LHCN-M2 (cell line): ENCODE measurements around the gene WDR5. TPM values are rescaled to one million over a fixed set of nuclear protein-coding genes. Genes with fewer than 3 reads are reported as not detected.
A peak's percentile ranks its signal among the peaks of the same experiment; 100 is the strongest.

Experiments used
- DNase-seq: peaks from one replicate; pipeline ENCODE4 v3.0.0-alpha.2; 2012; ENCODE audit warnings: low read depth
- total RNA-seq: library from RNA; depleted of rRNA; stranded (reverse); fragments of >200 nt; gene quantifications from 2 replicates; pipeline ENCODE4 v1.2.3, GENCODE V29; 2014

WDR5 gene
- total RNA-seq, 1 experiment from 2014 or later = 38.6 TPM

GRCh38 chr9:134131471-134132207 is 4.2 kb upstream of the WDR5 start:
- DNase-seq = no peak

DNA sequence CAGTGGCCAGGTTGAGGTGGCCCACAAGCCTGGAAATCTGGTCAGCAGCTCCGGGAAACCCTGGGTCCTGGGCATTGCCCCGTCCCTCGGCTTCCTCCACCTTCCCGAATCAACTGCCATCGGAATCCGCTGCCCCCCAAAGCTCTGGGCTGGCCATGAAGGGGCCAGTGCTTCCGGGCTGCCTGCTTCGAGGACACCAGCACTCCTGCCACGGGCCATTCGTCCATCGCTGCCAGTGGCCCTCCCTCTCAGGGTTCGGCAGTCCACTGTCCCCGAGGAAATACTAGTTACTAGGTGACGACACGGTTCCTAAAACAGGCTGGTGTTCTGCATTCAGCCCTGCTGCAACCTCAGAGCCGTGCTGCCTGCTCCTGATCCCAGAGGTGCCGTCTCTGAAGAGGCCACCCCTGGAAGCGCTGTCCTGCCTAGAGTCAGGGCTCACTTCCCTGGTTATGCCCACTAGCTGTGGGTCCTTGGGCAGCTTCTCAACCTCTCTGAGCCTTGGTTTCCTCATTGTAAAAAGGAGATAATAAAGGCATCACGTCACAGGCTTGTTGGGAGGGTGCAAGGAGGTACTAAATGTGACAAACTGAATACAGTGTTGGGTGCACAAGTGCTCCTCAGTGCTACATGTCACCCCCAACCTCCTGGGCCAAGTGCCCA is 3.5 kb upstream of the WDR5 start:
- no peak for DNase-seq

DNA sequence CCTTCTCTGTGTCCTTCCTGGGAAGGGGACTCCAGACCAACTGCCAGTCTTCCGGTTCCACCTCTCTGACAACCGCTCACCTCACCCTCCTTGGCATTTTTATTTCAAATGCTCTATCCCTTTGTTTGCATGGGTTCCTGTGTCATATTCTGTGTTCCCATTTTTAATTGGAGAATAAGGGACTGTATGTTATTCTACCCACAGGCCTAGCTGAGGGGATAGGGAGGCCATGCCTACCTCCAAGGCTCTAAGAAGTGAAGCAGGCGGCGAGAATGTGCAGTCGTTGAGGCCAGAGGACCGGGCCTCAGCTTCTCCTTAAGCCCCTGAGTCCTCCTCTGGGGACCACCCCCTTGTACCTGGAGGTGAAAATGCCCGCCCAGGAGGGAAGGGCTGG is 936 bp upstream of the WDR5 start:
- DNase-seq = no peak

DNA sequence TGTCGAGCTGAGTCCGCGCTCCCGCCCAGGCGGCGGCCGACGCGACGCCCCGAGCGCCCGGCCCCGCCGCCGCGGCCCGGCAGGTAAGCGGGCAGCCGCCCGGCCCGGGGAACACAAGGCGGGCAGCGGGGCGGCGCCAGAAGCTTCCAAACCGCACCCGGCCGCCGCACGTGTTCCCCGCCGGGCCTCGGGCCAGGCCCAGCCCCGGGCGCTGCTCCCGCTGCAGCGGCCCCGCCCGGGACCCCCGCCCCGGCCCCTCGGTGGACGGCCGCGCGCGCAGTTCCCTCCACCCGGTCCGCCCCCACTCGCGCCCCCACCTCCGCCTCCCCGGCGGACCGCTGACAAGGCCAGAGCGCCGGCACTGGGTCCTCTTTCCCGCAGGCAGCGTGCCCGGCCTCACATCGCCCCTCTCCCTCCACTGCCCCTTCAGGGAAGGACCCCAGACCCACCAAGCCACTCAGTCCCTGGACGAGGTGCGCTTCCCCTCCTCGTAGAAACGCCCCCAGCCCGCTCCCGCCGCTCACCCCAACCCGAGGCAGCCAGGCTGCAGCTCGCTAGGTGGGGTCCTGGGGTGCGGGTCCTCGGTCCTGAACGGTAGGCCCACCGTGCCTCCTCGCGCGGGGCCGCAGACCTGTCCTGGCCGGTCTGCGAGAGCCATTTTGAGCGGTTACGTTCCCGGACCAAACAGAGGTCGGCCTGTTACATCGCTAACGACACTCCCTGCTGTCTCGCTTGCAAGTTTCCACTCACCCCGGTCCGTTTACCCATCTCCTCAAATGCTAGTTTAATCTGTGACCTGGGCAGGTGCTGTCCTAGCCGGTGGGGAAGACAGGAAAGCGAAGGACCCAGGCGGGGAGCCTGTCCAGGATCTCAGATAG is 475 bp downstream of the WDR5 start:
- no peak for DNase-seq

- no peak for DNase-seq
Observed at GRCh38 chr9:134136996-134137299, 1.1 kb downstream of the WDR5 start.

GRCh38 chr9:134138292-134138691 is 2.4 kb downstream of the WDR5 start:
- DNase-seq = no peak

DNA sequence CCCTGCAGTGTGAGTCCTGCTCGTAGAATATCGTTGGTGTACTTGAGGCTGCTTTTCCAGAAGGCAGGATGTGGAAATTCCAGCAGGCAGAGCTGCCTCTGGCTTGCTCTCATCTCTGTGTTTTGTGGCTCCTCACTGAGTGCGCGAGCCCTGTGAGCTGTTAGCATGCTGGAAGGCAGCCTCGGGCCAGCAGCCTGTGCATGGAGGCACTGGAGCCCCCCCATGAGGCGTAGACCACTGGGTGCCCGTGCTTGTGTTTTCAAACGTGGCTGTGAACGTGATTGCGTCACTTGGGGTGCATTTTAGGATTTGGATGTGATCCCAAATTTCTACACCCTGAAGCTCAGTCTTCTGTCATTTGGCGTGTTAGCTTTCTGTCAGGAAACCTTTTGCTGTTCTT is 3.2 kb downstream of the WDR5 start:
- no peak for DNase-seq

DNA sequence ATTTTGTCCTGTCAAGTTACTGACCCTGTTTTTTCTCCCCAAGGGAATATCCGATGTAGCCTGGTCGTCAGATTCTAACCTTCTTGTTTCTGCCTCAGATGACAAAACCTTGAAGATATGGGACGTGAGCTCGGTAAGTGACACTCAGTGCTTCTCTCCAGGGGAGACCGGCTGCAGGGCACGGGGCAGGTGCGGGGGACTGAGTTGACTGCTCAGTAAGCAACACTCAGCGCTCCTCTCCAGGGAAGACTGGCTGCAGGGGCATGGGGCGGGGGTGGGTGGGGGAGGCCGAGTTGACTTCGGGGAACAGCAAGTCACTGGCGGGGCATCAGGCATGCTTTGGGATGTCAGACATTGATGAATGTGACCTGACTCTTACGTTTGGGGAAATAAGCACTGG is 6.0 kb downstream of the WDR5 start:
- DNase-seq = no peak

DNA sequence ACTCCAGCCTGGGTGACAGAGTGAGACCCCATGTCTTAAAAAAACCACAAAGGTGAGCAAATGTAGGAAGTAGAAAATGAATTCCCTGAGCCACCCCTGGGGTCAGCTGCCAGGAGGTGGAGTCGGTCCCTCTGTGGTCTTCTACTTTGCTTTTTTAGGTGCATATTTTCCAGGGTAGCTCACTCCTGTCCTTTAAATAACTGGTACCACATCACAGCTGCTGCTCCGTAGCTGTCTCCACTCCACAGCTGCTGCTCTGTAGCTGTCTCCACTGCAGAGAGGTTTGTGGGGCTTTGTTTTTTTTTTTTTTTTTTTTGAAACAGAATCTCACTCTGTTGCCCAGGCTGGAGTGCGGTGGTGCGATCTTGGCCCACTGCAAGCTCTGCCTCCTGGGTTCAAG is 8.9 kb downstream of the WDR5 start:
- peak; percentile 92 for DNase-seq

DNA sequence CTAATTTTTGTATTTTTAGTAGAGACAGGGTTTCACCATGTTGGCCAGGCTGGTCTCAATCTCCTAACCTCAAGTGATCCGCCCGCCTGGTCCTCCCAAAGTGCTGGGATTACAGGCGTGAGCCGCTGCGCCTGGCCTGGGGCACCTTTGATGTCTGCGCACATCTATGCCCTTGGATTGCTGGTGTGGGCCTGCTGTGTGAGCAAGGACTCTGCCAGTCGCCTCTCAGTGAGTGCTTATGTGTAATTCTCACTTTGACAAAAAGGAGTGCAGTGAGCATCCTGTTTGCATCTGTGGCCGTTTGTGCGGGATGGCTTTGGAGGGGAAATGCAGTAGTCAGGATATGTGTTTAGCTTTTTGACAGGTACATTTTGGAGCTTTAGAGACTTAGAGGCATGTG is 9.4 kb downstream of the WDR5 start:
- DNase-seq = no peak

- DNase-seq = no peak
Observed at GRCh38 chr9:134146774-134147493, 11.1 kb downstream of the WDR5 start.

DNA sequence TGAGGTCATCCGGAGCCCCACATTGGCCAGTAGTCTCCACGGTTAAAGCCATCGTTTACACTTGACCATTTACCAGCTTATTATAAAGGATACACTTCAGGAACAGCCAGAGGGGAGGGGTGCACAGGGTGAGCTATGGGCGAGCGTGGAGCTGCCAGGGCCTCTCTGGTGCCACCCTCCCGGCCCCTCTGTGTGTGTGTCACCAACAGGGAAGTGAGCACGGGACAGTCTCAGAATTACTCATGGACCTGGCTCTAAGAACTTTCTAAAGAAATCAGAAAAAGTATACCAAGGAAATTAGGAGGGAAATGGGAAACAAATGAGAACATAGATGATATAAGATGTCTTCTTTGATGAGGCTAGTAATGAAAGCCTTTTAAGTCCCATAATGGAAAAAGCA is 13.5 kb downstream of the WDR5 start:
- no peak for DNase-seq

- DNase-seq = no peak
Observed at GRCh38 chr9:134150557-134151214, 14.8 kb downstream of the WDR5 start.

- DNase-seq = no peak
Observed at GRCh38 chr9:134152022-134152448, 16.2 kb downstream of the WDR5 start.

DNA sequence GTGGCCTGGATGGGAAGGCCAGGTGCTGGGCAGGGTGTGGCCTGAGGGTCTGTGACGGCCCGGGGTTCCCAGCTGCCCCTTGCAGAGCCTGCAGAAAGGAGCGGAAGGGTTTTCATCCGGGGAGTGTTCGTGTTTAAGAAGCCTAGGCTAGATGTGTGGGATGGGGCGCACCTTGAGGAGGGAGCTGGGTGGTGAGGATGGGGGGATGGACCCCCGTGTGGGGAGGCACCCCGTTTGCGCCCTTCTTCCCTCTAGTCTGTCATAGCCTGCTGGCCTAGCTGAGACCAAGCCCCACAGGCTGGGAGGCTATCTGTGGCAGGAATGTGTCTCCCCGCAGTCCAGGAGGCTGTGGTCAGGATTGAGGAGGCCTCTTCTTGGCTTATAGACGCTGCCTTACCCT is 16.6 kb downstream of the WDR5 start:
- no peak for DNase-seq

DNA sequence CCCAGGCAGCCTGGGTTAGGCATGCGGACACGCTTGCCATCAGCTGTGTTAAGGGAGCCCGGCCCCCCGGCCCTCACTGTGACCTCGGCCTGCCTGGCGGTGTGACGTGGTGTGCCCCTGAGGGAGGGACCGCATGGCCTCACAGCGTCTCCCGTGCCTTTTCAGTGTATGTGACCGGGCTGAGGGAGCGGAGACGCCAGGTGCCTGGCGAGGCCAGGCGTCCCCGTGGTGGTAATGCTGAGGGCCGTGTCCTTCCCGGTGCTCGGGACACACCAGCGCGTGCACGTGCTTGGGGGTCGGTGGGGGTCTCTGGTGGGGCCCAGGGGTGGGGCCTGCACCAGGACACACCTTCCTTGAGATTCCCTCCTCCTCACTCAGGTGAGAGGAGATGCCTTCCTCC is 17.6 kb downstream of the WDR5 start:
- no peak for DNase-seq

DNA sequence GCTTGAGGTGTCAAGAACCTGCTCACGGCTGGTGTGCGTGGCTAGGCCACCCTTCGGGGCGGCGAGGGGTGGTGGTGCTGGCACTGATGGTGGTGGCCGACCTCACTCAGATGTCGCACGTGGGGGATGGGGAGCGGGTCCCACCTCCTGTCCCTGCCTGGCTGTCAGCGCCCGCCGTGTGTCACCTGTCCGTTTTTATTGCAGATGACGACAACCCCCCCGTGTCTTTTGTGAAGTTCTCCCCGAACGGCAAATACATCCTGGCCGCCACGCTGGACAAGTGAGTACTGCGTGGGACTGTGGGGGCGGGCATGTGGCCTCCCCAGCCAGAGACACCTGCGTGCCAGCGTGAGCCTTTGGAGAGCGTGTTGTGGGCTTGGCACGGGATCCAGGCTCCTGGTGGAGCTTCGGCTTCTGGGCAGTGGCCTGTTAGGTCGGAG is 18.4 kb downstream of the WDR5 start:
- DNase-seq = no peak

GRCh38 chr9:134155812-134156377 is 20.0 kb downstream of the WDR5 start:
- no peak for DNase-seq

DNA sequence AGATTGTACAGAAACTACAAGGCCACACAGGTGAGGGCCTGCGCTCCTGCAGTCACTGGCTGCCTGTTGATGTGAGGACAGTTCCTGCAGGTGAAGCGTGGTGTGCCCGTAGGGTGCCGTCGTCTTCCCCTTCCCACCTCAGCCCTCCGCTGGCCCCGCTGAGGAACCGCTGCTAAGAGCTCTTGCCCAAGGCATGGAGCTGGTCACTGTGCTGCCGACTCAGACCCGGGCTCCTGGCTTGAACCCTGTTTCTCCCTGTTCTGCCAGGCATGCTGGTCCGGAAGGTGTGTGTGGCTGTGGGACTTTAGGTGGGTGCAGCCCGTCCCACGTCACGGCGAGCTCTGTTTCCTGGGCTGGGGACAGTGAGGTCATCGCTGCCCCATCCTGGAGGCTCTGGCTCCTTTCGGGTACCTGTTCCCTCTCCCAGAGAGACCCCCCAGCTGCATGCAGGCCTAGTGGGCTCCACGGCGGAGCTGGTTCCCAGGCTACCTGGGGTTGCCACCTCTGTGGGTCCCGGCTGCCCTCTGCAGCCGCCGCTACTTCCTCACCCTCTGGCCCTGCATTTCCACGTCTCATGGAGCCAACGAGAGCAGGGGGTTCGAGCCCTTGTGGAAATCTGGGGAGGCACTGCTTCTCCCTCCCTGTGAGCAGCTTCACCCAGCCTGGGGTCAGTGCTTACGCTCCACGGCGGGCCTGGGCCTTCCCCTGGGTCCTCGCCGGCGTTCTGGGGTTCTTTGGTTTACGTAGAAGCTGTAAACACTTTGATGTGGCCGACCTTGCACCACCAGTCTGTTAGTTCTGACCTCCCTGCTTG is 20.9 kb downstream of the WDR5 start:
- no peak for DNase-seq

DNA sequence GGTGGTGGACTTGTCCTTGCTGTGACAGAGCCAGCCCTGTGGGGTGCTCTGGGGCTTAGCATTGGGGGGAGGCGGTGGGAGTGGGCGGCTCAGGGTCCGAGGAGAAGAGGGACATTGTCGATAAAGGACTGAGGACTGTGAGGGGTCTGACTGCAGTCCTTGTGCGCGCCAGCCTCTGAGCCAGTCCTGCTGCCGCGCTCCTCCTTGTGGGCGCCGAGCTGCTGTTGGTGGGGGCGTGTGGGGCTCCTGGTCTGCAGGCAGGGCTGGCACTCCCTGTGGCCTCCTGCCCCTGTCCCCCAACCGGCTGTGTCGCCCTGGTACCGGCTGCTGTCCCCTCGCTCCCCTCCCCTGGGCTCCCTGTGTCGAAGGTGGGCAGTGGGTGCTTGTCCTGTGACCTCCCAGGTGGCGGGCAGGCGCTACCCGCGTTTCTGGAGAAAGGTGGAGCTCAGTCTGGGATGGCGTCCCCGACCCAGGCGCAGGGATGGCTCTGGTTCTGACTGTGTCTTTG is 21.6 kb downstream of the WDR5 start:
- no peak for DNase-seq
